HG03469 (cell line): ENCODE results near the gene ENOX2.
"Not testable (repeated sequence)": the region's sequence is repeated elsewhere in the genome, so short reads cannot be mapped to it uniquely, and the experiment has no call there.

Experiments used
- ATAC-seq: cut with Tn5 transposase; IDR thresholded peaks from one replicate; pipeline ENCODE4 v1.9.1; 2021; ENCODE audit warnings: mild to moderate bottlenecking, moderate library complexity, moderate number of reproducible peaks; ENCODE audit not compliant: unreplicated experiment

Gene ENOX2

DNA sequence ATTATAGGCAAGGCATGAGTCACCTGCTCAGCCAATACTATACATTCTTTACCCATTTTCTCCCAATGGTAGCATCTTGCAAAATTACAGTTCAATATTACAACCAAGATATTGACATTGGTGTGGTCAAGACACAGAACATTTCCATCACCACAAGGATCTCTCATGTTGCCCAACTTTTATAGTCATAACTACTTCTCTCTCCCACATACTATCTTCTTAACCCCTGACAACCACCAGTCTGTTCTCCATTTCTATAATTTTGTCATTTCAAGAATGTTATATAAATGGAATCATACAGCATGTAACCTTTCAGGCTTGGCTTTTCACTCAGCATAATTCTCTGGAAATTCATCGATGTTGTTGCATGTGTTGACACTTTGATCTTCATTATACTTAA is 144.9 kb downstream of the ENOX2 start:
- ATAC-seq: no peak

DNA sequence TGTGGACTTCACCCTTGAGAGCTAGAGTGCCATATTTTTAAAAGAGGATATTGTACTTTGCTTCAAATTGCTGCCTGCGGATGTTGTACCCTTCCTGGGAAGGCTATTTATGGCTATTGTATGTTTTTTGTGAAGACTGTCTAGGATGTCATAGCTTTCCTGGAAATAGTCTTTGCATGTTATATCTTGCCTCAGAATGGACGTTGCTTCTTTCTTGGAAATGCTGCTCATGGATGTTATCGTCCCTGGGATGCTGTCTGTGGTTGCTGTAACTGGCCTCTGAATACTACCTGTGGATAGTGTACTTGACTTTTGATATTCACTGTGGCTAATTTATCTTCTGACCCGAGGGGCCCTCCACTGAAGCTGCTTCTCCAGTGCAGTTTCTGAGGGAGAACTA is 146.8 kb downstream of the ENOX2 start:
- ATAC-seq: no peak

DNA sequence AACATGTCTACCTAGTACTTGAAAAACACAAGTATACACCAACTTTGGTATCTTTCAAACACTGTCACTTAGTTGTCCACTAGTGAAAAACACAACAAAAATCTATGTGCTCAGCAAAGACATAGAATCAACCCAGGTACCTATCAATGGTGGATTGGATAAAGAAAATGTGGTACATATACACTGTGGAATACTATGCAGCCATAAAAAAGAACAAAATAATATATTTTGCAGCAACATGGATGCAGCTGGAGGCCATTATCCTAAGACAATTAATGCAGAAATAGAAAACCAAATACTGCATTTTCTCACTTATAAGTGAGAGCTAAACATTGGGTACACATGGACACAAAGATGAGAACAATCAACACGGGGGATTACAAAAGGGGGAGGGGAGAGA is 148.7 kb downstream of the ENOX2 start:
- ATAC-seq: no peak

DNA sequence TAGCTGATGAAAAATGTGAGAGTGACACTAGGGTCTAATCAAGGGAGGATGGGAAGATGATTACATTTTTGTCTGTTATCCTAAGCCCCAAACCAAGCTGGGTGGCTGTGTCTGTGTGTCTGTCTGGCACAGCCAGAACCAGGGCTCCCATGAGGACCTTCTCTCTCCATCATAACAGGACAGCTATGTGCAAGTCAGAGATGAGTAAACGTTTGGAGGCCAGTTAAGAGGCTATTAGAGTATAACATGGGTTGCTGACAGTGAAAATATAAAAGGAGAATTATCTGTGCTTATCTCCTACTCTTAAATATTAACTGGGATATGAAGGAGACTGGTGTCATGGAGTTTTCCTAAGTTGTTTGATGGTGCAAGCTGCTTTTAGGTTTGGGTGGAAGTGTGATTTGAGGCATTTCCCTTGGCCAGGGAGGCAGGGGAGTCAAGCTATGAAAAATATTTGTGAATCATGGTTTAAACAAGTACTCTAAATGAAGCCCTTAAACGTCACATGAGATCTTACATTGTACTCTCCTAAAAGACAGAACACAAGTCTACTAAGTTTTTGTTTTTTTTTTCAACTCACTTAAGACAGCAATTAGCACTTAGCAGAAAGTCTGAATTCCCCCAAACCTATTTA is 156.2 kb downstream of the ENOX2 start:
- ATAC-seq: no peak

DNA sequence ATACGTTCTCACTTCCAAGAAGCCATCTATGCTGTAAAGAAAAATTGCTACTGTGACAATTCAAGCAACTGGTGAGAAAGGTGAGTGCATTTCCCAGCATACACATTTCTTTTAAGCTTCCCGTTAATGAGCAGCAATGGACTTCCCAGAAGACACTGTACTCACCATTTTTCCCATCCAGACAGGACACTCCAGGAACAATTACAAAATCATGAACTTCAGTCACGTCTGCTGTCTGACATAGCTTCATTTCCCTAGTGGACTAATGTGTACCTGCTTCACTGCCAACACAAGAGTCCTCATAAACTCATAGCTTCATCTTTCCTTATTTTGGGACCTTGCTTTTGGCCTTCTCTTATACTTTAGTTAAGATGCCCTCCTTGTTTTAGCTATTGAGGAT is 156.9 kb downstream of the ENOX2 start:
- ATAC-seq: no peak

DNA sequence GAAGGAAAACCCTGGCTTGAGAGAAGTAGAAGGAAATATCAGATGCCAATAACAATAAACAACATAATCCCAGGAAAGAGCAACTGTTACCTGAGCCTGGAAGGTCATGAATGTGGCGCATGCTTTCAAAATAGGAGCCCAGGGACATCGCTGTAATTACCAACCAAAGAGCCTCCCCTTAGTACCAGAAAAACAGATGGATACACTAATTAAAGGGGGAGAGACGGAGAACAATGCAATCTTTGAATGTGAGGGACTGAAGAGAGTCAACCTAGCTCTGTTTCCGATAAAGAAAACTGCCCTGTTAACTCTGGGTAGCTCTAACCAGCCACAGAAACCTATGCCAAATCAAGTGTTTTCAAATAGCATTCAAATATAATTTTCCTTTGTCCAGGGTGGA is 161.4 kb downstream of the ENOX2 start:
- ATAC-seq: no peak

DNA sequence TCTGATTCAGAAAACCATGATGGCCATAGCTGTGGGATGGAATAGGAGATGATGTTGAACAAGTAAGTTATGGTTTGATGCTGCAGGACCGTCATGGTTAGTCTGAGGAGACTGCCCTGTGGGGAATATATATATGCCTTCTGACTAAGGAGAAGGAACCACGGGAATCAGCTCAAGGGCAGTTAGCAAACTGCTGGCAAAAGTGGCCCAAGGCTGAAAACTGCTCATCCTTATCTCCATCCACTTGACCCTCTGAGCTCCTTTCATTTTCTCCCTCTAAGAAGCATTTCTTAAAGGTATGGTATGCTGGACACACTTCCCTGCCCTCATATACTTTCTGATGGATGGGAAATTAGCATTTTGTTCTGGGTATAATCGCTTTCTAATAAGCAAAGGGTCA is 161.9 kb downstream of the ENOX2 start:
- no peak for ATAC-seq

DNA sequence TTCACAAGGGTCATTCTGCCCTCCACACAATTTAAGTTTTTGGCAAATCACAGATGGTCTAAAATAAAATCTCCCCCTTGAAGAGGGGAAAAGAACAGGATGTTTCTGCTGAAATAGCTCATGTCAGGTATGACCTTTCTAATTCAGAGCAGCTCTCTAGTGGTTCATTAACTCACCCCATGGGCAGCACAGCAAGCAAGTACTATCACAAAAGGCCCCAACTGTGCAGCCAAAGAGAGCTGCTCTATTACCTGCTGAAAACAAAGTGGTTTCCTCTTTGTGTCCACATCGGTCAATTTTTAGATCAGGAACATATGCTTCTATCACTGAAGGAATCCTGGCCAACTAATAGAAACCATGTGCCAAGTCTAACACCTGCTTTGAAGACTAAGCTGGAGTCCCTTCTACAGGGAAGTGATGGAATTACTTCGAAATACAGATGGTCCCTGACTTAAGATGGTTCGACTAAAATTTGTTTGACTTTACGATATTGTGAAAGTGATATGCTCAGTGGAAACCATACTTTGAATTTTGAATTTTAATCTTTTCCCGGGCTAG is 164.3 kb downstream of the ENOX2 start:
- ATAC-seq: no peak

DNA sequence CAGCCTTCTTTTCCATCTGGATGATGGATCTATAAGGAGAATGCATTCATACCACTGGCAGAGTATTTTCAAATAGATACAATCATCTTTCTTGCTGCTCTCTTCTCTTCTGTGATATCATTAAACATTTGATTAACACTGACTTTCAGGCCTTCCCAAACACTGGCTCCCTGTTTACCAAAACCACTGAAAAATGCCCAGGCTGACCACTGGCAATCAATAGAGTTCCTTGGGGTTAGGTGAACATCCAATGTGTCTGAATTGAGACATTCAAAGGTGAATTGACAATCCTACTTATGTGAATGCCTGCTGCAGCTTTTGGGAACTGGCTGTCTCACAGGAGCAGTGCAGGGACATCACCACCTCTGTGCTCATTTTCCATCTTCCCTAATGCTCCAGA is 168.3 kb downstream of the ENOX2 start:
- no peak for ATAC-seq

DNA sequence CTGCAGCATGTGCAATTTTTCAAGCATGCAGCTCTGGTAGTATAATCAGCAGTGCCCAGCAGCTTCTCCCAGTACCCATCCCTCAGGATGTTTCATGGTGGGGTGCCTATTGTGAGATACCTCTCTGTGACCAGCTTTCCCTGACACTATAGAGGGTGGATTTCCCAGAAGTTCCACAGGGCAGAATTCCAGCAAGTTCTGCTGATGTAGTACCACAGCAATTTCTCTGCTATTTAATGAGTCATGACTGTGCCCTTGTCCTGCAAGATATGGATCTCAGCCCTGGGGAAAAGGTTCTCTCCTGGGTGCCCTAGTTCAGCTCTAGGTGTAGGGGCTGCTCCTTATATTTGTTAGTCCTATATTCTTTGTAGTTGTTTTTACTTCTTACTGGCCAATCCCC is 174.8 kb downstream of the ENOX2 start:
- ATAC-seq: no peak

DNA sequence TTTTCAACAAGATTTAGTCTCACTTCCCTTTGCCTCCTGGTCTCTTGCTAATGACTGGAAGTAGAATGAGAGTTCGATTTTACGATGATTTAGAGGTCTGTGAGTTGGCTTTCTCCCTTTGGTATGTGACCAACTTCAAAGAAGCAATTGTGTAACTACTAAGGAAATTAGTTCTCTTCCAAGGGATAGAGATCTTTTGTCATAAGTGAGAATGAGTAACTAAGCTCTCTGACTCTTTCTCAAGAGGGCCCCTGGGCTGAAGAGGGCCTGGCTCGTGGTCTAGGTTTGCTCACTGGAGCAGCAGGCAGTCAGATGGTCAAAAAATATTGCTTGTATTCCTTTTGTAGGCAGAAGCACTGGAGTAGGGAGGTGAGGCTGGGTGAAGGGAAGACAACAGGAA is 176.3 kb downstream of the ENOX2 start:
- ATAC-seq: no peak

DNA sequence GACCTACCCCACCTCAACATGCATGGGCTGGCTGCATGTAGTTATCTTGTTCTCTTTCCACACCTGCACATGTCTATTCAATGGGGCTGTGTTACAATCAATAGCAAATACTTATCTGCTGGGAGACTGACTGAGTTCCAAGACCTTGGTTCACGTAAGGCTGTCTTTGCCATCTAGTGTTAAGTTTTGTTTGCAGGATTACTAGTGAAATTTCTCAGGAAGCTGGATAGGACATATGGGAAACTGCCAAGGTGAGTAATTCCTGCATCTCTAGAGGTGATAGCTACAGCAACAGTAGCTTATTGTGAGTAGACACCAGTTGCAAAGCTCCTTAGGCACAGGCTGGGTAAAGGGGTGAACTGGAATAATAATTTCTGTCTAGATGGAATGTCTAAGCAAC is 177.5 kb downstream of the ENOX2 start:
- no peak for ATAC-seq

DNA sequence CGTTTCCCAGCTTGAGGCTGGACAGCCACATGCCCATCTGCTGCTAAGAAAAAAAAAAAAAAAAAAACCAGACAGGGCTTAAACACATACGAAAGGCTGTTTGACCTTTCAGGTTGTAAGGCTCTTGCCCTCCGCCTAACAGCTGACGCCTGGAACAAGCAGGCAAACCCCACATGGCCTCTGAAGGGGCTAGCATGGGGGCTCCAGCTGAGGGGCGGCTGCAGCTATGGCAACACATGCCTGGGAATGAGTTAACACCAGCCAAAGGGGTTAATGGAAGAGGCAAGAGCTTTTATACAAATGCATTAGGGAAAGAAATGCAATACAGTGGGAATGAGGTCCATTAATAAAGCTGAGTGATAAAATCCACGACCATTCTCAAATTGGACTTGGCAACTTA is 183.6 kb downstream of the ENOX2 start:
- no peak for ATAC-seq

DNA sequence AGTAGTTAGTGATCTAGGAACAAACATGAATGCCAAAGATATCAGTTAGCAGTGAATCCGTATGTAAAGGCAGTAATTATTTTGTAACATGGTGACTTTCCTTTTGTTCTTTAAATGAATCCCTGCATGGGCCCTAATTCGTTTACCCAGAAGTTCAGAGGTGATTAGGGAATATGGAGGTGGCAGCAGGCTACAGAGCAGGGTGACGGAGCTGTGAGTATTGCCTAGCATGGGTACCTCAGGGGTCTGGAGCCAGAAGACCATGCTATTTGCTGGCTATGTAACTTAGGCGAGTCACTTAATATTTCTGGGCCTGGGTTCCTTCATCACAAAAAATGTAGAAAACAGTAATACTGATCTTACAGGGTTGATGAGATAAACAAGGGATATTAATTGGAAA is 184.9 kb downstream of the ENOX2 start:
- ATAC-seq: no peak

DNA sequence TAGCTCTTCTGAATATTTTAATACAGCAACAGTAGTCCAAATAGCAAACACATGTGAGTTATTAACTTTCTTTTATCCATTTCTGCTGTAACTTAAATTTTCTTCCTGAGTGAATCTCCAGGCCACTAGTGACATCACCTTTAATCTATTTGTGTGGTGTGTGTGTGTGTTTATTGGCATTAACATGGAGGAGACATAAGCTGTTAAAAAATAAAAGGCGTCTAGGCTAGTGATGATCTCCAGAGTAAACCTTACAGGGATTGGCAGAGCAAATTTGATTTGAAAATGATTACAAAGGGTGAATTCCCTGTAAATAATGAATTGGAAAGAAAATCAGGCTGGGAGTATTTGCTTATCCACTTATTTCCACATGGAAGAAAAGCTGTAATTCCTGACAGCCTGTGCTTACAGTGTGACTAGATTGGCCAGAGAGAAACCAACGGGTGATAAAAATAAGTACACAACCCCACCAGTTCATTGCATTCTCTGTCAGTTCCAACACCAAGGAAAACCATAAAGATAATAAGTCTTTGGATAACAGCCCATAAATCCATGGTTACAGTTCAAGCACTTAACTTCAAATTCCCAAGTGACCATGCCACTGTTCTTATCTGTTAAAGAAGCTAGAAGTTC is 186.1 kb downstream of the ENOX2 start:
- no peak for ATAC-seq

DNA sequence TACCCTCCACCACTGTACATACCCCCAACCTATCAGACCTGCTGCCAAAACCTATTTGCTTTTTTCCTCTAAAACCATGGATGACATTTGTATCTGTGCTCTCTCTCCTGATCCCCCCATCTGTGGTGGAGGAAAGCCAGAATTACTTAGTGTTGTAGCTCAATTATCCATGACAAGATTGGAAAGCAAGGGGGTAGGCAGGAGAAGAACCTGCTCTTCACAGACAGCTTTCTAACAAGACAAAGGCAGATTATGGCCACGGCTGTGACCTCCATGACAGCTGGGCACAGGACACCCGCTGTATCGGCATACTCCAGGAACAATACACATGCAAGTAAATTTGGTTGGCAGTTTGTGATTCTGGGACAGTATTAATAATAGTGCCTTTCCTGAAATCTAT is 186.7 kb downstream of the ENOX2 start:
- ATAC-seq: no peak

DNA sequence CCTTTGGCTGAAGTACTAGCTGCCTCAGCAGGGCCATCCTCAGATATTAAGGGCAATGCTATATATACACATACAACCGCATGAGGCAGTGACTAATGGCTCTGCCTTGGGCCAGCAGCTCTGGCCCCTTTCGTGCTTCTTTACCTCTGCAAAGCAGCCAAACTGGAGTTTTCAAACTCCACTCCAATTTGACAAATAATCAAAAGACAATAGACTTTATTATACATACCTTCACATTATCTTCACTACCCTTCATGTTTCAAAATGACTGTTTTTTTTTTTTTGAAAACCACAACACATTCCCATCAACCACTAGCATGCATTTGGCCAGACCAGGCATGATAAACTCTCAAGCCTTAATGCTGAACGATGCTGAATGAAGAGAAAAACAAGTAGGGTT is 187.7 kb downstream of the ENOX2 start:
- ATAC-seq: no peak

DNA sequence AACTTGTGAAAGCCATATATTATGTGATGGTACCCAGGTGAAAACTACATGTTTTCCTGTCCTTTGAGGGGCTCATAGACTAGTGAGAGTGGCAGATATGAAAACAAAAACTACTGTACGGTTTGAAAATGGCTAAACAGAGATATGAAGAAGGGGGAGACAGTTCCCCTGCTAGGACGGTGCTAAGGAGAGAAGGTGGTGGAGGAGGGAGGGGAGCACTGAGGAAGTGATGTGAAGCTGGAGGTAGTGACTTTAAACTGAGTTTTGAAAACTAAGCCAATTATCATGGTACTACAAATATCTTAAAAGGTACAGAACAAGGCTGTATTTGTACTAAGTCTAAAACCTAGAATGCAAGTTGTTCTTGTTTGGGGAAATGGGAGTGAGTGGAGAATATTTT is 188.3 kb downstream of the ENOX2 start:
- ATAC-seq: no peak

DNA sequence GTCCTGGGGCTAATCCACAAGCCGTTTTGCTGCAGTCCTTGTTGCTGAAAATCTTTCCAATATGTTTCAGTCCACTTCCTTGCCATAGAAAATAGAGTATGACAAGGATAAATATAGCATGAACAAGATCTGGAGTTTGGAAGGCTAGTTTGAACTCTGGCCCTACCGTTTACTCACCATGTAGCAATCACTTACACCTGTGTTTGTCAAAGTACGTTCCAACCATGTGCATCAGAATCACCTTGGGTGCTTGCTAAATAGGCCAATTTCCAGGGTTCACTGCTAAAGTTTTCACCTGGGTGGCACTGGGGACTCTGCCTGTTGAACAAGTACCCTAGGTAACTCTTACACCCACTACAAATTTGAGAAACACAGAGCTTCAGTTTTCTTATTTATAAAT is 188.9 kb downstream of the ENOX2 start:
- no peak for ATAC-seq

DNA sequence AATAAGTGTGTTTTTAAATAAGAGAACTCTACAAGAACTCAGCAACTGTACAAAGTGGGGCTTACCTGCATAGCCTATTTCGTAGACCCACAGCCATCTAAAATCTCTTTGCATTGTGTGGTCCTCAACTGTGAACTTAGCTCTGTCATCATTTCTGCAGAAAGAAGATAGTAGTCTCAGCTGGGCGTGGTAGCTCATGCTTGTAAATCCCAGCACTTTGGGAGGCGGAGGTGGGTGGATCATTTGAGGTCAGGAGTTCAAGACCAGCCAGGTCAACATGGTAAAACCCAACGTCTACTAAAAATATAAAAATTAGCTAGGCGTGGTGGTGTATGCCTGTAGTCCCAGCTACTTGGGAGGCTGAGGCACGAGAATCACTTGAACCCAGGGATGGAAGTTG is 193.8 kb downstream of the ENOX2 start:
- not testable (repeated sequence) for ATAC-seq

DNA sequence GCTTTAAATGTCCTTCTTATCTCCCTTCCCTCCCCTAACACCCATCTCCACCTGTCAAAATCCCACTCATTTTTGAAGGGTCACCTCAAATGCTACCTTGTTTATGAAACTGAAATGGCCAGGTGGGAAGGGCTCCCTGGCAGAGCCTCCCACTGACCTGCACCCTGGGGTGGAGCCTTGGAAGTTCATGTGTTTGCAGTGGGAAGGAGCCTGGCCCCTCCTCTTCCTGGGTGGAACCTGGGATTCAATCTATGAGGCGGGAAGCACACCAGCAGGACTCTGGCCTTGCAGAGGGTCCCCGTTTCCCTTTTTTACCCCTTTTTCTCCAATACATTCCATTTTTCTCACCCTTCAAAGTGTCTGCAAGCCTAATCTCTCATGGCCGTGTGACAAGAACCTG is 197.4 kb downstream of the ENOX2 start:
- no peak for ATAC-seq

DNA sequence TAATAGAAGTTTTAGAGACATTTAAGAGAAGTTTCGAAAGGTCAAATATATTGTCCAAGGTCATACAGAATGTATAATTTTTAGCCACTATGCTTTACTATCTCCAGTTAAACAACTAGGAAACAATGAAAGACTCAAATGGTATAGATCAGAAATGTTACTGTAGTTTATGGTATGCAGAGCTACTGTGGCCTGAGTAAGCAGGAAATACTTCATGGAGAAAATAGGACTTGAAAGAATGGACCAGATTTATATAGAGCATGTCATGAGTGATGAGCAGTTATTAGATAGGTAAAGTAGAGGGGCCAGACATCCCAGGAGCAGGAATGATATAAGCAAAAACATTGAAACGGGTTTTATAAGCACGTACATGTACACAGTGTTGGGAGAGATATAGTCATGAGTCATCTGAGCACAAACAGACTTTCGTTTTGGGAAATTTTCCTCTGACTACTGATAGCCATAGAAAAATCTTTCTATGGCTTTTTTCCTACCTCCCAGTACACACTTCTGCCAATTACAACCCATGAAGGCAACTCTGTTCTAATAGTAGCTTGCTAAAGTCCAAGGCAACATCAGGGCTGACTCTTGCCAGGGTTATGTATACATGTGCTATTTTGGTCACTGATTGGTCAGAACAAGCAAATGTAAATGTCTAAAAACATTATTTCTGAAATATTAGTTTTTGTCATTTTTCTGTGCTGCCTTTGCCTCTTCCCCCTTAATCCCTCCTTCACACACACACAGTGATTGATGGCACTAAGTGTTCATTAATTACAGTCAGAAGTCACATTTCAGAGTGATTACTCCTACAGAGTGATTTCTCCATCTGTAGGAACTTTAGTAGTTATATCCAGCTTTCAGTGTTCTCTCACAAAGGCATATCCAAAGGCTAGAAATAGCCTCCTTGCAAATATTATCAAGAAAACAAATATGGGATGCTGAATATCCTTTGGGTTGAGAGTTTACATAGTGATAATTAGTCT is 198.7 kb downstream of the ENOX2 start:
- no peak for ATAC-seq
